ENCODE data around the gene AHNAK2.

DNA sequence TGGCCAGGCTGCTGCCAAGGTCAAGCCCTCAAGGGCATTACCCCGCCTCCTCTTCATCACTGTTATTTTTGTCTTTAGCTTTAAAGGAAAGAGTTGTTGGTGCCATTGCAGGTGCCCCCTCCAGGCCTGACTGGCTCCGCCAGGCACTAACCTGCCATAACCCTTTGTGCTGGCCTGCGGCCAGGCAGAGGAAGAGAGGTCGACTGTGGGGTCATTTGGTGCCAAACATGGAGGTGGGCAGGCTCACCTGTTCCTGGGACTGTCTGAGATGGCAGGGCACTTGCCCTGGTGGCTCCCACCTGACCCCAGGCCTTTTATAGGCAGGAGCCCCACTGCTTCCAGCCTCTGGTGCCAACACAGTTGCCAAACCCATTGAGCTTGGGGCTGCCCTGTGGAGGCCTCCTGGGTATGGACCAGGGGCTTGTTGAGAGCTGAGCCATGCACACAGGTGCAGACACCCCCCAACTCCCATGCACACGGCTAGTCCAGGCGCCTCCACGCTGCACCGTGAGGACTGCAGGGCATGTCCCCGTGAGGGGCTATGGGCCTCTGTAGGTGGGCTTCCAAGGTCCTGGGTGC, 82.9 kb downstream of the AHNAK2 start:
- TF ChIP-seq, protein P1, sequence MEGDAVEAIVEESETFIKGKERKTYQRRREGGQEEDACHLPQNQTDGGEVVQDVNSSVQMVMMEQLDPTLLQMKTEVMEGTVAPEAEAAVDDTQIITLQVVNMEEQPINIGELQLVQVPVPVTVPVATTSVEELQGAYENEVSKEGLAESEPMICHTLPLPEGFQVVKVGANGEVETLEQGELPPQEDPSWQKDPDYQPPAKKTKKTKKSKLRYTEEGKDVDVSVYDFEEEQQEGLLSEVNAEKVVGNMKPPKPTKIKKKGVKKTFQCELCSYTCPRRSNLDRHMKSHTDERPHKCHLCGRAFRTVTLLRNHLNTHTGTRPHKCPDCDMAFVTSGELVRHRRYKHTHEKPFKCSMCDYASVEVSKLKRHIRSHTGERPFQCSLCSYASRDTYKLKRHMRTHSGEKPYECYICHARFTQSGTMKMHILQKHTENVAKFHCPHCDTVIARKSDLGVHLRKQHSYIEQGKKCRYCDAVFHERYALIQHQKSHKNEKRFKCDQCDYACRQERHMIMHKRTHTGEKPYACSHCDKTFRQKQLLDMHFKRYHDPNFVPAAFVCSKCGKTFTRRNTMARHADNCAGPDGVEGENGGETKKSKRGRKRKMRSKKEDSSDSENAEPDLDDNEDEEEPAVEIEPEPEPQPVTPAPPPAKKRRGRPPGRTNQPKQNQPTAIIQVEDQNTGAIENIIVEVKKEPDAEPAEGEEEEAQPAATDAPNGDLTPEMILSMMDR (IDR thresholded peaks at IDR 0.05): 0 out of 2 replicates have a peak, but pooled peaks have one; percentile 2
- TF ChIP-seq ZFX (IDR thresholded peaks at IDR 0.05; ENCODE audit: borderline replicate concordance): no peak

Measured in 22Rv1 (cell line).